Measurements from ENCODE around the gene AGPAT1. TPM values are rescaled to one million over a fixed set of nuclear protein-coding genes. Genes with fewer than 3 reads are reported as not detected.

The AGPAT1 gene
- polyA plus RNA-seq, 1 donor: 109 TPM

DNA sequence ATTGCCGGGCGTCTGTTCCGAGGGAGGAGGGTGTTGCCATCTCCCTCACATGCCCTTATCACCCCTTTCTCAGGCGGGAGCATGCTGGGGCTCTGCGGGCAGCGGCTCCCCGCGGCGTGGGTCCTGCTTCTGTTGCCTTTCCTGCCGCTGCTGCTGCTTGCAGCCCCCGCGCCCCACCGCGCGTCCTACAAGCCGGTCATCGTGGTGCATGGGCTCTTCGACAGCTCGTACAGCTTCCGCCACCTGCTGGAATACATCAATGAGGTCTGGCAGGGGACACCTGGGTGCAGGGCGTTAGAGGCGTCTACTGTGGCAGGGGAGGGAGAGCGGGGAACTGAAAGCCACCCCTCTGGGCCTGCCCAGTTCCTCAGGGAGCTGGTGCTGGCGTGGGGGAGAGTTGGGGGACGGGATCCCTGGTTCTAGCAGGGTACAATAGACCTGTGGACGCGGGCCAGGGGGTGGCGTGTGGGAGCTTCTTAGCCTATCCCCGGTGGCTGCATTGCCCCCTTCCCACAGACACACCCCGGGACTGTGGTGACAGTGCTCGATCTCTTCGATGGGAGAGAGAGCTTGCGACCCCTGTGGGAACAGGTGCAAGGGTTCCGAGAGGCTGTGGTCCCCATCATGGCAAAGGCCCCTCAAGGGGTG lies 21.2 kb downstream of the AGPAT1 start:
- no CpG with 5 or more reads among the region's 34 CpGs for WGBS (ENCODE audit: insufficient coverage, low lambda C conversion rate)
- H3K27me3 ChIP-seq (ENCODE audit: control insufficient read depth, insufficient read depth, low read length): peaks cover 4% of the 10 kb centered on the region

DNA sequence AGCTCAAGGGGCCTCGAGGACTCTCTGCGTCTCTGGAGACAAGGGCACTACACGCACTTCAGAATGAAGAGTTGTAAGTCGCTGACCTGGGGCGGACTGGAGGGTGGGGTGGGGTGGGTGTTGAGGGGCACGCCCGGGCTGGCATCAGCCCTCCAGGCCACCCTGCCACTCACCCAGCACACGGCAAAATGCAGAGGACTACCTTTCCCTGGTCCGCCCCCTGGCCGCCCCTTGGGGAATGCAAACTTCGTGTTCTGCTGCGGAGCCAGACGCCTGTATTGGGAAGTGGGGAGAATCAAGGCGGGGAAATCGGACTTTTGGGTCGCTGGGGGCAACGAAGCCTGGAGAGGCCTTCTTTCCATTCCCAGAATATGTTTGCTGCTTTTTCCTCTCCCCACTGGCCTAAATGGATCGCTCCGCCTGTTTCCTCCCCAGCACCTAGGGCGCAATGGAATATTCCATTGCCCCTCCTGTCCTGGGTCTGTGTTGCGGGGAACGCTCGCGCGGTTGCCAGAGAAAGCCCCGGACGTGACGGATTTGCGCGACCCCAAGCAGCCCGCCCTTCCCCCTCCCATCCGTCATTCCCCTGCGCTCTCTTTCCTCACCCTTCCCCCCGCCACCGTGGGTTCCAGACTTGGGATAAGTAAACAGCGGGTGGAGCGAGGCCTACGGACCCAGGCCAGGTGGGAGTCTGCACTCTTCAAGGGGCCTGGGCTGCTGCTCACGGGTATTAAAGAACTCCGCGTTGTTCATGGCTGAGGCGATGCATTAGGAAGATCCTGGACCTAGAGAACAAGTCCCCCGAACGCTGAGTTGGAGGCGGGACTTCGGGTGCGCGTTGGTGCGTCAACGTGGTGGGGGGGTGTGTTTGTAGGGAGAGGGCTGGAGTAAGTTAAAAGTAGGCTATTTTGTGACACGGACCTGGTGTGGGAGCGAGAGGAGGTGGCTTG lies 22.0 kb downstream of the AGPAT1 start, which contains the start of gene PPT2:
TSS of gene PPT2 (plus strand) at position 578 of the 950 bp plus-strand sequence. CDS start 454 bp downstream, outside the sequence.
- H3K4me3 ChIP-seq (ENCODE audit: low read length): peak within 1 kb of the TSS; percentile 86
- peaks cover 9% of the 10 kb centered on the region for H3K27me3 ChIP-seq (ENCODE audit: control insufficient read depth, insufficient read depth, low read length)
- peak within 1 kb of the TSS; percentile 95 for H3K27ac ChIP-seq (ENCODE audit: low read length)
- peaks cover 28% of the 10 kb centered on the region for H3K36me3 ChIP-seq (ENCODE audit: control insufficient read depth, insufficient read depth, low read length)
- DNase-seq: peak; percentile 92 to 93
- H3K9me3 ChIP-seq (ENCODE audit: control insufficient read depth, low read depth, low read length): peaks cover 6% of the 10 kb centered on the region
- H3K4me1 ChIP-seq (ENCODE audit: control insufficient read depth, insufficient read depth, low read length): peaks cover 31% of the 10 kb centered on the region
- WGBS (ENCODE audit: insufficient coverage, low lambda C conversion rate): no CpG with 5 or more reads among the region's 52 CpGs

More for the DNA sequence above, 21.2 kb downstream of the AGPAT1 start:
- H3K9me3 ChIP-seq (ENCODE audit: control insufficient read depth, low read depth, low read length): no peaks in the 10 kb centered on the region
- H3K4me1 ChIP-seq (ENCODE audit: control insufficient read depth, insufficient read depth, low read length): peaks cover 27% of the 10 kb centered on the region
- H3K4me3 ChIP-seq (ENCODE audit: low read length): peak overlapping the region; percentile 86
- H3K27ac ChIP-seq (ENCODE audit: low read length): peak overlapping the region; percentile 95
- DNase-seq: peak; percentile 81 to 89
- peaks cover 28% of the 10 kb centered on the region for H3K36me3 ChIP-seq (ENCODE audit: control insufficient read depth, insufficient read depth, low read length)

DNA sequence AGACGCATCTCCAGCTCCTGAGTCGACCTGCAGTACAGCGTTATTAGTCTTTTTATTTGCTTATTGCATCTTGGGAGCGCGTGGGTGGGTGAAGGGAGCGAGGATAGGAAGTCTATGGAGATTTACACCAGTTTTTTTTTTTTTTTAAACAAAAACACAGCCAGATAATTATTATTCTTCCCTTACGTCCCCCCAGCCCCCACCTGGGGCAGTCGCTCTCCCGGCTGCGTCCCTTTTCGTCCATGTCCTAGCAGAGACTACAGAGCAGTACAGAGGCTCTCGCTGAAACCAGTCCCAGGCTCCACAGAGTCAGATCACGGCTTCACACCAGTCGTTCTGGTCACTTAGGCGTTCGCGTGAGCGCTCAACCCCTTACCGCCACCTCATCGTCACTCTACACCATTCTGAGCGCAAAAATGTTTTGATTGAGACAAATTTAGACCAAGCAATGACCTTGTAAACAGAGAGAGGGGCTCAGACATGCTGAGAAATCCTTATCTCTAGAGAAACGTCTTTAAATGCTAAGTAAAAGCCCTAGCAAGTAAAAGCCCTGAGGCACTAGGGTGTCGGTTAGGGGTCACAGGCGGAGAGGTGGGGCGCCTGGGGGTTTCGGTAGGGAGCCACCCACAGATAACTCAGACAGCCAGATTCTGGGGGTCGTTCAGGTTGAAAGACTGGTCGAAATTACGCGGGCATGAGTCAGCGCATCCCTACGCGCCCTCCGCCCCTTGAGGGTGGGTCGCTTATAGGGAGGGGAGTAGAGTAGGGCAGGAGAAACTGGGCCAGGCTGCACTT lies 22.9 kb downstream of the AGPAT1 start:
- 13% methylated on average over 3 of the region's 35 CpGs for WGBS (ENCODE audit: insufficient coverage, low lambda C conversion rate)
- peak; percentile 48 to 78 for DNase-seq
- Histone ChIP-seq H3K27ac (ENCODE audit: low read length) (peak overlapping the region; percentile 95), H3K4me3 (ENCODE audit: low read length) (peak overlapping the region; percentile 86), H3K9me3 (ENCODE audit: control insufficient read depth, low read depth, low read length) (peaks cover 7% of the 10 kb centered on the region), H3K36me3 (ENCODE audit: control insufficient read depth, insufficient read depth, low read length) (peaks cover 20% of the 10 kb centered on the region), H3K27me3 (ENCODE audit: control insufficient read depth, insufficient read depth, low read length) (peaks cover 11% of the 10 kb centered on the region), H3K4me1 (ENCODE audit: control insufficient read depth, insufficient read depth, low read length) (peaks cover 36% of the 10 kb centered on the region)

DNA sequence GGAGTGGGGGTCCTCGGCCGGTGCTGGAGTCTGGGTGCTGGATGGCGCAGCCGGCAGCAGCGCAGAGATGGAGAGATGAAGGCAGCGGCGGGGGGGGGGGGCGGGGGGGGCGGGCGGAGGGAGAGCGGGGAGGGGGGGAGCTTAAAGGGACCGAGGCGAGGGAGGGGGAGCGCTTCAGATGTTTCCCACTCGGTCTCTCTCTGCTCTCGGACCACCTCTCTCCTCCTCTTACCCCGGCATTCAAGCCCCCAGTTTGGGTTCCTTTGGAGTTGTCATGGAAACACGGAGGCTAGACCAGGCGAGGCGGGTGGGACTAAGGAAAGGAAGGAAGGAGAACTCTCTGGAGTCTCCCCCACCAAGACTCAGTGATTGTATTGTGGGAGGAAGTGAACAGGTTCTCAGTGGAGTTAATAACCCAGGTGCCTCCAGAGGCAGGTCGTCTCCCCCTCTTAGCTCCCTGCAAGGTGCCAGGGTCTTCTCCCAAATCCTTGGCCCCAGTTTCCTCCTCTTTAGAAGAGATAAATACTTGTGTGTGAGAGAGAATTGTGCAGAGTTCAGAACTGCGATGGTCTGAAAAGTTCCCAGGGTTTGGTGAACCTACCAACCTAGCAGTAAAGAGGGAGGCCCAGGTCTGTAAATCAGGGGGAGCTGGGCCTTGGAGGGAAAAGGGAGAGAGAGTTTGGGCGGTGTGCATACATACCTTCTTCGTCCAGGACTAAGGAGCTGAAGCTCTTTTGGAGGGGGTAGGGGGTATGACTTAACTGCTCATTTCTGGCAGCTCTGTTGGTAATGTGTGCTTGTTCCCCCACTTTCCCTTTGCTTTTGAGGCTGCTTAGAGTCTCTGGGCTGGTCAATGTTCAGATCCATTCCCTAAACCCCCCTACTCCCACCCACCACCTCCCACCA lies 23.8 kb downstream of the AGPAT1 start, which contains the start of gene PRRT1:
TSS of gene PRRT1 (minus strand) at position 77 of the 906 bp plus-strand sequence. CDS start 112 bp downstream, outside the sequence.
- peak in 1 of 2 donors; percentile 73 for DNase-seq
- H3K4me3 ChIP-seq (ENCODE audit: low read length): peak within 1 kb of the TSS; percentile 86
- H3K9me3 ChIP-seq (ENCODE audit: control insufficient read depth, low read depth, low read length): peaks cover 7% of the 10 kb centered on the region
- H3K27me3 ChIP-seq (ENCODE audit: control insufficient read depth, insufficient read depth, low read length): peaks cover 11% of the 10 kb centered on the region
- no CpG with 5 or more reads among the region's 24 CpGs for WGBS (ENCODE audit: insufficient coverage, low lambda C conversion rate)
- peaks cover 14% of the 10 kb centered on the region for H3K36me3 ChIP-seq (ENCODE audit: control insufficient read depth, insufficient read depth, low read length)
- peak within 1 kb of the TSS; percentile 95 for H3K27ac ChIP-seq (ENCODE audit: low read length)
- peaks cover 36% of the 10 kb centered on the region for H3K4me1 ChIP-seq (ENCODE audit: control insufficient read depth, insufficient read depth, low read length)

DNA sequence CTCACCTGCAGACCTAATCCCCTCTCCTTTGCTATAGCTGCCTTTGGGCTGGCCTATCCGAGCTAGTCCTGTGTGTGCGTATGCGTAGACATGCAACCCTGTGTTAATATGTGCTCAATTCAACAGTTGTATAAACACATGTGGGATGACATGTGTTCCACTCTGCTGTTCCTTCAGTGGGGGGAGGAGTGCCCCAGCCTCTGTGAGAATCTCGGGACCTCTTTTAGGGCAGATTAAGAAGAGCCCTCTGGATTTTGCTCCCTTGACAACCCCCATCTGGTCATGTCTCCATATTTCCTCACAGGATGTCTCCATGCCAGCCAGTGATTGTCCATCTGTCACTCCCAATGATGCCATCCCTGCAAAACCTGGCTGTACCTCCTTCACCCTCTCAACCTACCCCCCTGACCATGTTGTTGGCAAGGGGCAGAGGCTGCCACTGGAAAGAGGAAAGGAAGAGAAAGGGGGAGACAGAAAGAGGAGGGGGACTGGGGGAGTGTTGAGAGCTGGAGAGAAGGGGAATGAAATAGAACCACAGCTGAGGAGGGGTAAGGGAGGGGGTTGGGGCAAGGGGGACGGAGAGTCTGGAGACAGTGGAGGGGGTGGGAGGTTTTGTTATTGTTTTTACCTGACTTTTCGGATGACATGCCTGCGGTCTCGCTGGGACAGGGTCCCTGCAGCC lies 24.6 kb downstream of the AGPAT1 start:
- H3K27ac ChIP-seq (ENCODE audit: low read length): no peak overlapping the region
- no CpG with 5 or more reads among the region's 8 CpGs for whole genome bisulfite sequencing (ENCODE audit: insufficient coverage, low lambda C conversion rate)
- H3K4me1 ChIP-seq (ENCODE audit: control insufficient read depth, insufficient read depth, low read length): peaks cover 36% of the 10 kb centered on the region
- peak in 1 of 2 donors; percentile 31 for DNase-seq
- peaks cover 7% of the 10 kb centered on the region for H3K9me3 ChIP-seq (ENCODE audit: control insufficient read depth, low read depth, low read length)
- H3K4me3 ChIP-seq (ENCODE audit: low read length): peak overlapping the region; percentile 22
- peaks cover 8% of the 10 kb centered on the region for H3K36me3 ChIP-seq (ENCODE audit: control insufficient read depth, insufficient read depth, low read length)
- peaks cover 11% of the 10 kb centered on the region for H3K27me3 ChIP-seq (ENCODE audit: control insufficient read depth, insufficient read depth, low read length)

DNA sequence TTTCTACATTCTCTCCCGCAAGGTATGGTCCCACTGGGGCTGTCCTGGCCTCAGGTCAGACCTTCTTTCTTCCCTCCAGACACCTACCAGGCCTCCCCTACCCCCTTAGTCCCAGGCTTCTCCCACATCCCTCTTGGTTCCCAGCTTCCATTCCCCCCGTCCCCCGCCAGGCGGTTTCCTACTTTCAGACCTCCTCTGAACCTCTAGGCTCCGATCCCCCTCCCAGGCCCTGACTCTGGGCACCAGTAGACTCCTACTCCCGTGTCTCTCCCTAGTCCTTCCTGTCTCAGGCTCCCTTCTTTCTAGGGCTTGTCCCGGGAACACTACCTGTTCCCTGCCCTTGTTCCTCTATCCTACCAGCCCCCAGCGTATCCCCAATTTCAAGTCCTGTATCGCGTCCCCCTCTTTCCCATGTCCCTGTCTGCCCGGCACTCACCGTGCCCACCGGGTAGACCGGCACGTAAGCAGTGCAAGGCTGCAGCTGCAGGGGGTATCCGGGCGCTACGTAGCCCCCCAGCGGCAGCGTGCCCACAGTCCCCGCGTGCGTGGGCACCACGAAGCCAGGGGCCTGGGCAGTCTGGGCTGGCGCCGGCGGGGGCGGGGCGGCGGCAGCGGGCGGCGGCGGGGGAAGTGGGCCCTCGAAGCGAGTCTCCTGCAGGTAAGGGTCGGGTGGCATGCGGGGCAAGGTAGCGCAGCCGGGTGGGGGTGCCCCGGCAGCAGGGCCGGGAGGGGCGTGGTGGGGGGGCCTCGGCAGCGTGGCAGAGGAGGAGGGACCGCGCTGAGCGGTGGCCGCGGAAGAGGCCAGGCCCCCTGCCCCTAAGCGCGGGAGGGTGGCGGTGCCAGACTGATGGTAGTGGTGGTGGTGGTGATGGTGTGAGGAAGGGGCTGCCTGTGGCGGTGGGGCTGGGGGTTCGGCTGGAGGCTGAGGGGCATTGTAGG lies 25.7 kb downstream of the AGPAT1 start:
- H3K27me3 ChIP-seq (ENCODE audit: control insufficient read depth, insufficient read depth, low read length): peaks cover 11% of the 10 kb centered on the region
- peaks cover 7% of the 10 kb centered on the region for H3K9me3 ChIP-seq (ENCODE audit: control insufficient read depth, low read depth, low read length)
- no peak for DNase-seq
- 80% methylated on average over 2 of the region's 55 CpGs for WGBS (ENCODE audit: insufficient coverage, low lambda C conversion rate)
- no peak overlapping the region for H3K4me3 ChIP-seq (ENCODE audit: low read length)
- H3K4me1 ChIP-seq (ENCODE audit: control insufficient read depth, insufficient read depth, low read length): peaks cover 30% of the 10 kb centered on the region
- H3K27ac ChIP-seq (ENCODE audit: low read length): no peak overlapping the region
- H3K36me3 ChIP-seq (ENCODE audit: control insufficient read depth, insufficient read depth, low read length): no peaks in the 10 kb centered on the region

DNA sequence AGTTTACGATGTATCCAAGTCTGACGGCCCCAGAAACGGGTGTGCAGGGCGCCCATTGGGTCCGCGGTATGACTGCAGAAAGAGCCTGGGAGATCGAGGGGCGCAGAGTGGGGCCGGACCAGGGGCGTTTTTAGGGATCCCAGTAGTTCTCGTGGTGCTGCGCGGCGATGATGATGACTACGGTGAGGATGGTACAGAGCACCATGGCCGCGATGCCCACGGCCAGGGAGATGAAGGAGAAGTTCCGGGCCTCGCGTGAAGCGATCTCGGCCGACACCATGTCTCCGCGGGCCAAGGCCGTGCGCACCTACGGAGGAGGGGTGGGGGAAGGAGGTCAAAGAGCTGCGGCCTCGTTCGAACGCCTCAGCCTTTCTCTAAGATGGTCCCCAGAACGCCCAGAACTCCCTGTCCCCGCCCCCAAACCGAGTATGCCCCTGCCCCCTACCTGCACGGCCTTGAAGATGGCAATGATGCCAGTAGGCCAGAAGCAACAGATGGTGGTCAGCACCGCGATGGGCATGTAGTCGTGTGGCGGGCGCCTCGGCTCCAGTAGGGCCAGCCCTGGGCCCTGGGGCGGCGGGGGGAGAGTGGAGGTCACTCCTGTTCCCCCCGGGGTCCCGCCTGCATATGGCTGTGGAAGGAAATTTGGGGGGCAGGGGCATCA lies 26.7 kb downstream of the AGPAT1 start:
- DNase-seq: no peak
- H3K4me1 ChIP-seq (ENCODE audit: control insufficient read depth, insufficient read depth, low read length): peaks cover 25% of the 10 kb centered on the region
- no CpG with 5 or more reads among the region's 47 CpGs for WGBS (ENCODE audit: insufficient coverage, low lambda C conversion rate)
- H3K9me3 ChIP-seq (ENCODE audit: control insufficient read depth, low read depth, low read length): peaks cover 7% of the 10 kb centered on the region
- peak overlapping the region; percentile 41 for H3K4me3 ChIP-seq (ENCODE audit: low read length)
- no peak overlapping the region for H3K27ac ChIP-seq (ENCODE audit: low read length)
- peaks cover 11% of the 10 kb centered on the region for H3K27me3 ChIP-seq (ENCODE audit: control insufficient read depth, insufficient read depth, low read length)
- H3K36me3 ChIP-seq (ENCODE audit: control insufficient read depth, insufficient read depth, low read length): no peaks in the 10 kb centered on the region

Data from large intestine (tissue), 3 donors.